CD4-positive, alpha-beta memory T cell (primary cell): Measurements from ENCODE around the gene TUNAR. TPM values are rescaled to one million over a fixed set of nuclear protein-coding genes. Genes with fewer than 3 reads are reported as not detected.

Experiments
- CTCF ChIA-PET: fragments of 350-600 bp; sonication (Branson Sonifier 250); formaldehyde crosslinking; loops from one replicate; lab custom pipeline; 2021; ENCODE audit warnings: inconsistent platforms; ENCODE audit not compliant: partially characterized antibody; lab: Charles Lee
- POLR2A ChIA-PET: fragments of 350-600 bp; sonication (Branson Sonifier 250); formaldehyde crosslinking; loops from one replicate; lab custom pipeline; 2021; ENCODE audit not compliant: partially characterized antibody; lab: Charles Lee
- DNase-seq, 5 donors: peaks; one replicate each; pipeline versions ENCODE4 v3.0.0 to v3.0.0-alpha.2; 2020 to 2022; ENCODE audit warnings: mixed read lengths in 1 of 5
- H3K27ac ChIP-seq: one replicate; pipeline ENCODE4 v1.7.0; 2013; ENCODE audit warnings: low read depth, low read length
- H3K27me3 ChIP-seq: 2 replicates; pipeline ENCODE4 v1.7.0; 2013; ENCODE audit warnings: mild to moderate bottlenecking, low read length, moderate library complexity; ENCODE audit not compliant: insufficient read depth
- H3K36me3 ChIP-seq: 2 replicates; pipeline ENCODE4 v1.7.0; 2013; ENCODE audit warnings: mild to moderate bottlenecking, low read length, moderate library complexity; ENCODE audit not compliant: insufficient read depth
- H3K4me1 ChIP-seq: 2 replicates; pipeline ENCODE4 v1.7.0; 2013; ENCODE audit warnings: mild to moderate bottlenecking, low read length, moderate library complexity; ENCODE audit not compliant: insufficient read depth
- H3K4me3 ChIP-seq, 2 donors: one replicate each; pipeline ENCODE4 v1.7.0; 2013; ENCODE audit warnings: low read length in 2 of 2, mild to moderate bottlenecking in 1 of 2
- H3K9me3 ChIP-seq, 2 donors: one replicate each; pipeline ENCODE4 v1.7.0; 2013; ENCODE audit warnings: low read length in 2 of 2, control low read depth in 1 of 2; ENCODE audit not compliant: control insufficient read depth in 1 of 2
- H3K27ac Mint-ChIP-seq, 7 donors: one replicate each; pipeline ENCODE4 v1.8.0; 2020 to 2021; ENCODE audit warnings: mixed read lengths in 7 of 7, mild to moderate bottlenecking in 6 of 7, inconsistent platforms in 3 of 7, moderate library complexity in 3 of 7
- H3K27me3 Mint-ChIP-seq, 2 donors: one replicate each; pipeline ENCODE4 v1.8.0; 2020 to 2021; ENCODE audit warnings: mixed read lengths in 2 of 2
- H3K36me3 Mint-ChIP-seq, 2 donors: one replicate each; pipeline ENCODE4 v1.8.0; 2020 to 2021; ENCODE audit warnings: mixed read lengths in 2 of 2, inconsistent platforms in 1 of 2, mild to moderate bottlenecking in 1 of 2
- H3K4me1 Mint-ChIP-seq, 4 donors: one replicate each; pipeline ENCODE4 v1.8.0; 2020 to 2021; ENCODE audit warnings: mixed read lengths in 4 of 4, mild to moderate bottlenecking in 1 of 4
- H3K4me3 Mint-ChIP-seq, 8 donors: one replicate each; pipeline ENCODE4 v1.8.0; 2020 to 2021; ENCODE audit warnings: mixed read lengths in 8 of 8, mild to moderate bottlenecking in 7 of 8, moderate library complexity in 6 of 8, inconsistent platforms in 3 of 8
- H3K9me3 Mint-ChIP-seq, 8 donors: one replicate each; pipeline ENCODE4 v1.8.0; 2020 to 2021; ENCODE audit warnings: mixed read lengths in 8 of 8, mild to moderate bottlenecking in 5 of 8, inconsistent platforms in 3 of 8, moderate library complexity in 1 of 8
- intact Hi-C: fragments of 100-400 bp; cut with micrococcal nuclease; formaldehyde crosslinking; loops from one replicate; pipeline ENCODE4 v1.15.1; 2023
- polyA plus RNA-seq, 2 donors: library from polyadenylated mRNA; unstranded; fragments of 300-500 nt; fragmentation: Illumina TruSeq; gene quantifications; one replicate each; pipeline ENCODE4 v1.2.3, GENCODE V29; 2021
- total RNA-seq, 2 experiments: library from RNA; stranded (reverse); gene quantifications; one replicate each; pipeline ENCODE4 v1.2.3, GENCODE V29; 2021

TUNAR gene
- total and polyA plus RNA-seq, 4 experiments from 2014 or later, result not detected

- intact Hi-C loops, result no loop called here
- no peaks in the 10 kb centered on the region for H3K9me3 ChIP-seq
- H3K9me3 Mint-ChIP-seq, result peaks cover 0 to 2% (median 0%) of the 10 kb centered on the region in 8 donors
- H3K4me1 Mint-ChIP-seq, result peaks cover 0 to 1% (median 0%) of the 10 kb centered on the region in 4 donors
- no peak for DNase-seq
- H3K27ac ChIP-seq, result no peak overlapping the region
- no peak overlapping the region for H3K27ac Mint-ChIP-seq
- ChIA-PET POLR2A (no interaction called here), CTCF (interaction anchor here (1.2 kb wide), 1 partner anchor 60 kb away, joined by 3 read pairs; no protein-coding TSS in a partner anchor)
- no peak overlapping the region for H3K4me3 Mint-ChIP-seq
- peaks cover 13 to 19% of the 10 kb centered on the region in 2 donors for H3K27me3 Mint-ChIP-seq
- no peaks in the 10 kb centered on the region for H3K36me3 ChIP-seq
- no peaks in the 10 kb centered on the region for H3K36me3 Mint-ChIP-seq
- H3K4me1 ChIP-seq, result no peaks in the 10 kb centered on the region
- no peak overlapping the region for H3K4me3 ChIP-seq
- no peaks in the 10 kb centered on the region for H3K27me3 ChIP-seq
Measured at GRCh38 chr14:95833429-95833828, 43.2 kb upstream of the TUNAR start.

- ChIA-PET CTCF (no interaction called here), POLR2A (no interaction called here)
- Histone ChIP-seq H3K4me1 (no peaks in the 10 kb centered on the region), H3K36me3 (no peaks in the 10 kb centered on the region), H3K27ac (no peak overlapping the region), H3K27me3 (no peaks in the 10 kb centered on the region), H3K9me3 (no peaks in the 10 kb centered on the region), H3K4me3 (no peak overlapping the region)
- no peak for DNase-seq
- Mint-ChIP-seq H3K9me3 (peaks cover 0 to 2% (median 0%) of the 10 kb centered on the region in 8 donors), H3K27ac (no peak overlapping the region), H3K4me3 (no peak overlapping the region), H3K36me3 (no peaks in the 10 kb centered on the region), H3K4me1 (peaks cover 0 to 1% (median 0%) of the 10 kb centered on the region in 4 donors), H3K27me3 (peaks cover 8 to 19% of the 10 kb centered on the region in 2 donors)
- intact Hi-C loops, result no loop called here
Measured at GRCh38 chr14:95834496-95834895, 42.1 kb upstream of the TUNAR start.

- ChIA-PET CTCF (no interaction called here), POLR2A (no interaction called here)
- Histone ChIP-seq H3K4me3 (no peak overlapping the region), H3K4me1 (no peaks in the 10 kb centered on the region), H3K9me3 (no peaks in the 10 kb centered on the region), H3K36me3 (no peaks in the 10 kb centered on the region), H3K27ac (no peak overlapping the region), H3K27me3 (no peaks in the 10 kb centered on the region)
- H3K36me3 Mint-ChIP-seq, result no peaks in the 10 kb centered on the region
- H3K4me1 Mint-ChIP-seq, result peaks cover 0 to 1% (median 0%) of the 10 kb centered on the region in 4 donors
- no peak overlapping the region for H3K27ac Mint-ChIP-seq
- intact Hi-C loops, result no loop called here
- peaks cover 0 to 2% (median 0%) of the 10 kb centered on the region in 8 donors for H3K9me3 Mint-ChIP-seq
- no peak overlapping the region for H3K4me3 Mint-ChIP-seq
- no peak for DNase-seq
- peaks cover 9 to 19% of the 10 kb centered on the region in 2 donors for H3K27me3 Mint-ChIP-seq
Measured at GRCh38 chr14:95835121-95835730, 41.4 kb upstream of the TUNAR start.

GRCh38 chr14:95838862-95839261 is 37.8 kb upstream of the TUNAR start:
- DNase-seq, result no peak
- H3K9me3 ChIP-seq, result no peaks in the 10 kb centered on the region
- H3K4me3 Mint-ChIP-seq, result no peak overlapping the region
- POLR2A ChIA-PET, result no interaction called here
- no peak overlapping the region for H3K4me3 ChIP-seq
- no peak overlapping the region for H3K27ac Mint-ChIP-seq
- no peaks in the 10 kb centered on the region for H3K36me3 Mint-ChIP-seq
- no peaks in the 10 kb centered on the region for H3K36me3 ChIP-seq
- H3K27me3 Mint-ChIP-seq, result peaks cover 5 to 10% of the 10 kb centered on the region in 2 donors
- no peaks in the 10 kb centered on the region for H3K27me3 ChIP-seq
- H3K4me1 ChIP-seq, result no peaks in the 10 kb centered on the region
- H3K4me1 Mint-ChIP-seq, result peaks cover 0 to 1% (median 0%) of the 10 kb centered on the region in 4 donors
- CTCF ChIA-PET, result no interaction called here
- no peak overlapping the region for H3K27ac ChIP-seq
- peaks cover 0 to 2% (median 0%) of the 10 kb centered on the region in 8 donors for H3K9me3 Mint-ChIP-seq
- intact Hi-C loops, result no loop called here

GRCh38 chr14:95840094-95840700 is 36.4 kb upstream of the TUNAR start:
- ChIA-PET CTCF (no interaction called here), POLR2A (no interaction called here)

GRCh38 chr14:95841668-95842067 is 35.0 kb upstream of the TUNAR start:
- Histone ChIP-seq H3K36me3 (no peaks in the 10 kb centered on the region), H3K9me3 (no peaks in the 10 kb centered on the region), H3K27me3 (no peaks in the 10 kb centered on the region), H3K4me1 (no peaks in the 10 kb centered on the region), H3K27ac (no peak overlapping the region), H3K4me3 (no peak overlapping the region)
- H3K27me3 Mint-ChIP-seq, result peaks cover 5 to 14% of the 10 kb centered on the region in 2 donors
- peaks cover 0 to 2% (median 0%) of the 10 kb centered on the region in 8 donors for H3K9me3 Mint-ChIP-seq
- H3K36me3 Mint-ChIP-seq, result no peaks in the 10 kb centered on the region
- ChIA-PET POLR2A (no interaction called here), CTCF (no interaction called here)
- intact Hi-C loops, result no loop called here
- H3K4me1 Mint-ChIP-seq, result no peaks in the 10 kb centered on the region
- H3K4me3 Mint-ChIP-seq, result no peak overlapping the region
- no peak for DNase-seq
- no peak overlapping the region for H3K27ac Mint-ChIP-seq

More at GRCh38 chr14:95840094-95840700, 36.4 kb upstream of the TUNAR start:
- Histone ChIP-seq H3K27me3 (no peaks in the 10 kb centered on the region), H3K4me3 (no peak overlapping the region), H3K4me1 (no peaks in the 10 kb centered on the region), H3K36me3 (no peaks in the 10 kb centered on the region), H3K27ac (no peak overlapping the region), H3K9me3 (no peaks in the 10 kb centered on the region)
- Mint-ChIP-seq H3K4me1 (peaks cover 0 to 1% (median 0%) of the 10 kb centered on the region in 4 donors), H3K4me3 (no peak overlapping the region), H3K27me3 (peaks cover 5 to 10% of the 10 kb centered on the region in 2 donors), H3K27ac (no peak overlapping the region), H3K9me3 (peaks cover 0 to 2% (median 0%) of the 10 kb centered on the region in 8 donors), H3K36me3 (no peaks in the 10 kb centered on the region)
- intact Hi-C loops, result no loop called here
- DNase-seq, result no peak

GRCh38 chr14:95849761-95850160 is 26.9 kb upstream of the TUNAR start:
- CTCF ChIA-PET, result no interaction called here
- POLR2A ChIA-PET, result no interaction called here
- peaks cover 26 to 27% of the 10 kb centered on the region in 2 donors for H3K27me3 Mint-ChIP-seq
- Histone ChIP-seq H3K9me3 (no peaks in the 10 kb centered on the region), H3K27me3 (no peaks in the 10 kb centered on the region), H3K4me3 (no peak overlapping the region), H3K4me1 (no peaks in the 10 kb centered on the region), H3K27ac (no peak overlapping the region), H3K36me3 (no peaks in the 10 kb centered on the region)
- peaks cover 0 to 11% (median 3%) of the 10 kb centered on the region in 8 donors for H3K9me3 Mint-ChIP-seq
- H3K36me3 Mint-ChIP-seq, result no peaks in the 10 kb centered on the region
- no peak overlapping the region for H3K27ac Mint-ChIP-seq
- intact Hi-C loops, result no loop called here
- H3K4me1 Mint-ChIP-seq, result no peaks in the 10 kb centered on the region
- no peak overlapping the region for H3K4me3 Mint-ChIP-seq
- DNase-seq, result no peak
